Keratinocyte (primary cell): ENCODE results near the gene FAM50B. TPM values are rescaled to one million over a fixed set of nuclear protein-coding genes. Genes with fewer than 3 reads are reported as not detected.

ENCODE experiments used
- DNase-seq: peaks from one replicate; pipeline ENCODE4 v3.0.0-alpha.2; 2011; ENCODE audit warnings: low read depth, missing footprints, low spot score
- FAIRE-seq: peaks from 2 replicates; lab custom pipeline; 2011; peaks lifted over from hg19 to GRCh38; lab: Jason Lieb, UNC
- H2AFZ ChIP-seq: 2 replicates; pipeline ENCODE4 v1.6.0; 2012; ENCODE audit warnings: low read length, control low read depth, inconsistent platforms; ENCODE audit not compliant: control insufficient read depth
- H3K27ac ChIP-seq: 2 replicates; pipeline ENCODE4 v1.5.1; 2011; ENCODE audit warnings: low read length; ENCODE audit not compliant: control insufficient read depth, insufficient read depth
- H3K27me3 ChIP-seq: 3 replicates; pipeline ENCODE4 v1.6.0; 2011; ENCODE audit warnings: low read length; ENCODE audit not compliant: control insufficient read depth, insufficient read depth; ENCODE audit errors: extremely low read depth
- H3K36me3 ChIP-seq, 2 experiments: 2 replicates in 1 of 2; 3 replicates in 1 of 2; pipeline ENCODE4 v1.5.1; 2011; ENCODE audit warnings: low read length in 2 of 2, mild to moderate bottlenecking in 1 of 2; ENCODE audit not compliant: control insufficient read depth in 2 of 2, insufficient read depth in 2 of 2; ENCODE audit errors: extremely low read depth in 1 of 2
- H3K4me1 ChIP-seq: 3 replicates; pipeline ENCODE4 v1.5.1; 2011; ENCODE audit warnings: low read length; ENCODE audit not compliant: control insufficient read depth, insufficient read depth; ENCODE audit errors: extremely low read depth
- H3K4me2 ChIP-seq: 3 replicates; pipeline ENCODE4 v1.6.0; 2011; ENCODE audit warnings: low read depth, low read length; ENCODE audit not compliant: control insufficient read depth, insufficient read depth; ENCODE audit errors: extremely low read depth
- H3K4me3 ChIP-seq, 3 experiments: fragments of 200-600 bp in 1 of 3; sonication (generic) in 1 of 3; 2 replicates in 2 of 3; 3 replicates in 1 of 3; pipeline ENCODE4 v1.5.1; 2011 to 2016; ENCODE audit warnings: low read length in 3 of 3, mild to moderate bottlenecking in 3 of 3, control low read depth in 2 of 3, inconsistent platforms in 1 of 3, low read depth in 1 of 3, mixed read lengths in 1 of 3, mixed run types in 1 of 3, moderate library complexity in 1 of 3; ENCODE audit not compliant: control insufficient read depth in 2 of 3, insufficient read depth in 2 of 3; ENCODE audit errors: extremely low read depth in 1 of 3
- H3K79me2 ChIP-seq: 2 replicates; pipeline ENCODE4 v1.6.0; 2012; ENCODE audit warnings: low read length; ENCODE audit not compliant: control insufficient read depth, insufficient read depth
- H3K9ac ChIP-seq: 3 replicates; pipeline ENCODE4 v1.6.0; 2011; ENCODE audit warnings: low read length; ENCODE audit not compliant: control insufficient read depth, insufficient read depth; ENCODE audit errors: extremely low read depth
- H3K9me1 ChIP-seq: 3 replicates; pipeline ENCODE4 v1.6.0; 2011; ENCODE audit warnings: low read length; ENCODE audit not compliant: control insufficient read depth, insufficient read depth; ENCODE audit errors: extremely low read depth
- H3K9me3 ChIP-seq: 2 replicates; pipeline ENCODE4 v1.5.1; 2012; ENCODE audit warnings: low read depth, low read length; ENCODE audit not compliant: control insufficient read depth
- H4K20me1 ChIP-seq: 3 replicates; pipeline ENCODE4 v1.6.0; 2011; ENCODE audit warnings: low read length; ENCODE audit not compliant: control insufficient read depth, insufficient read depth; ENCODE audit errors: extremely low read depth
- CTCF ChIP-seq, 3 experiments: IDR thresholded peaks in 1 of 3; conservative IDR thresholded peaks in 1 of 3; optimal IDR thresholded peaks in 1 of 3; 2 replicates in 2 of 3; 3 replicates in 1 of 3; pipeline versions ENCODE3 to v1.5.1; 2011; ENCODE audit warnings: low read length in 3 of 3, mild to moderate bottlenecking in 3 of 3, moderate library complexity in 2 of 3, control low read depth in 1 of 3, inconsistent platforms in 1 of 3; ENCODE audit not compliant: insufficient read depth in 2 of 3; ENCODE audit errors: extremely low read depth in 1 of 3
- EZH2 ChIP-seq: IDR thresholded peaks from one replicate; pipeline ENCODE4 v1.6.1; 2012; ENCODE audit warnings: inconsistent platforms, mild to moderate bottlenecking, low read length, moderate library complexity
- dilution Hi-C: fragments of 300-500 bp; cut with MboI; formaldehyde crosslinking; loops from one replicate; pipeline ENCODE4 v1.7.0; 2020; ENCODE audit warnings: low sequenced_read_pairs; ENCODE audit not compliant: extremely low pct_ligation_motif_present
- polyA plus RNA-seq, 5 experiments: library from polyadenylated mRNA; depleted of rRNA in 3 of 5; stranded (reverse) in 3 of 5; stranded (forward) in 1 of 5; unstranded in 1 of 5; fragments of >200 nt; gene quantifications; 1 replicate in 1 of 5; 2 replicates in 3 of 5; 3 replicates in 1 of 5; pipeline versions ENCODE4 v1.2.1 to v1.2.3, GENCODE V29; 2011 to 2012; ENCODE audit warnings: missing spikeins in 2 of 5, low read depth in 1 of 5, low replicate concordance in 1 of 5

FAM50B gene
- polyA plus RNA-seq, 1 donor (not counting 4 experiments of a cell fraction or from before 2014, with no cell fraction given) = 4.0 TPM

GRCh38 chr6:3837781-3838180 is 11.4 kb upstream of the FAM50B start:
- DNase-seq = no peak
- no peaks in the 10 kb centered on the region for H3K79me2 ChIP-seq
- peaks cover 22% of the 10 kb centered on the region for H3K4me1 ChIP-seq
- H3K4me3 ChIP-seq = no peak overlapping the region
- H3K9me1 ChIP-seq = no peaks in the 10 kb centered on the region
- H3K27ac ChIP-seq = no peak overlapping the region
- no peak for FAIRE-seq
- H3K4me2 ChIP-seq = no peak overlapping the region
- TF ChIP-seq CTCF (optimal IDR thresholded peaks at IDR 0.05 in 1 of 3, IDR thresholded peaks at IDR 0.05 in 1 of 3, conservative IDR thresholded peaks at IDR 0.05 in 1 of 3; ENCODE audit: extremely low read depth in 1 of 3, insufficient read depth in 2 of 3, low read length in 3 of 3) (no peak), EZH2 (no peak)
- H3K36me3 ChIP-seq = no peaks in the 10 kb centered on the region
- no peak overlapping the region for H2AFZ ChIP-seq
- H3K9me3 ChIP-seq = no peaks in the 10 kb centered on the region
- dilution Hi-C loops = no loop called here
- H3K27me3 ChIP-seq = no peaks in the 10 kb centered on the region
- H3K9ac ChIP-seq = no peak overlapping the region
- no peaks in the 10 kb centered on the region for H4K20me1 ChIP-seq

GRCh38 chr6:3838992-3839867 is 9.9 kb upstream of the FAM50B start:
- Histone ChIP-seq H3K9ac (no peak overlapping the region), H3K9me3 (no peaks in the 10 kb centered on the region), H3K4me1 (peaks cover 34% of the 10 kb centered on the region), H3K79me2 (no peaks in the 10 kb centered on the region), H3K4me3 (no peak overlapping the region), H3K9me1 (no peaks in the 10 kb centered on the region), H3K4me2 (no peak overlapping the region), H3K27me3 (no peaks in the 10 kb centered on the region), H4K20me1 (no peaks in the 10 kb centered on the region), H3K36me3 (no peaks in the 10 kb centered on the region), H2AFZ (no peak overlapping the region), H3K27ac (no peak overlapping the region)
- no peak for DNase-seq
- FAIRE-seq = no peak
- TF ChIP-seq EZH2 = no peak
- no peak for TF ChIP-seq CTCF (optimal IDR thresholded peaks at IDR 0.05 in 1 of 3, IDR thresholded peaks at IDR 0.05 in 1 of 3, conservative IDR thresholded peaks at IDR 0.05 in 1 of 3; ENCODE audit: extremely low read depth in 1 of 3, insufficient read depth in 2 of 3, low read length in 3 of 3)
- dilution Hi-C loops = no loop called here
